ENCODE data around the gene HYAL3.
A peak's percentile ranks its signal among the peaks of the same experiment; 100 is the strongest.

The HYAL3 gene

GRCh38 chr3:50320853-50321335 lies 21.7 kb upstream of the HYAL3 start:
- Histone ChIP-seq H3K27me3 (ENCODE audit: insufficient read depth, poor library complexity, severe bottlenecking) (no peaks in the 10 kb centered on the region), H3K4me3 (ENCODE audit: severe bottlenecking) (peak overlapping the region; percentile 83), H3K9me3 (ENCODE audit: severe bottlenecking) (no peaks in the 10 kb centered on the region), H3K36me3 (ENCODE audit: low read depth) (peaks cover 39% of the 10 kb centered on the region), H3K27ac (ENCODE audit: poor library complexity, severe bottlenecking) (peak overlapping the region; percentile 59), H3K4me1 (ENCODE audit: insufficient read depth, poor library complexity, severe bottlenecking) (peaks cover 18% of the 10 kb centered on the region)
- DNase-seq (ENCODE audit: low spot score) (peak; percentile 67), ATAC-seq (ENCODE audit: low read depth) (peak; percentile 17; the same call in 2 of the 3 replicates)
- TF ChIP-seq CTCF (IDR thresholded peaks at IDR 0.05; ENCODE audit: poor library complexity, severe bottlenecking): no peak

GRCh38 chr3:50319894-50320625 lies 20.9 kb upstream of the HYAL3 start:
- Histone ChIP-seq H3K27me3 (ENCODE audit: insufficient read depth, poor library complexity, severe bottlenecking) (no peaks in the 10 kb centered on the region), H3K9me3 (ENCODE audit: severe bottlenecking) (no peaks in the 10 kb centered on the region), H3K4me1 (ENCODE audit: insufficient read depth, poor library complexity, severe bottlenecking) (peaks cover 19% of the 10 kb centered on the region), H3K27ac (ENCODE audit: poor library complexity, severe bottlenecking) (peak overlapping the region; percentile 59), H3K36me3 (ENCODE audit: low read depth) (peaks cover 43% of the 10 kb centered on the region), H3K4me3 (ENCODE audit: severe bottlenecking) (peak overlapping the region; percentile 83)
- peak; percentile 60 for DNase-seq (ENCODE audit: low spot score)
- no peak for ATAC-seq (ENCODE audit: low read depth)
- peak; percentile 8 for TF ChIP-seq CTCF (IDR thresholded peaks at IDR 0.05; ENCODE audit: poor library complexity, severe bottlenecking)

- Histone ChIP-seq H3K27ac (ENCODE audit: poor library complexity, severe bottlenecking) (peak overlapping the region; percentile 59), H3K4me1 (ENCODE audit: insufficient read depth, poor library complexity, severe bottlenecking) (peaks cover 19% of the 10 kb centered on the region), H3K27me3 (ENCODE audit: insufficient read depth, poor library complexity, severe bottlenecking) (no peaks in the 10 kb centered on the region), H3K9me3 (ENCODE audit: severe bottlenecking) (no peaks in the 10 kb centered on the region), H3K4me3 (ENCODE audit: severe bottlenecking) (no peak overlapping the region), H3K36me3 (ENCODE audit: low read depth) (peaks cover 36% of the 10 kb centered on the region)
- ATAC-seq (ENCODE audit: low read depth): no peak
- peak; percentile 38 for DNase-seq (ENCODE audit: low spot score)
- TF ChIP-seq CTCF (IDR thresholded peaks at IDR 0.05; ENCODE audit: poor library complexity, severe bottlenecking): no peak
Observed at GRCh38 chr3:50319181-50319893, 20.1 kb upstream of the HYAL3 start.

GRCh38 chr3:50318615-50319014 lies 19.4 kb upstream of the HYAL3 start:
- no peak overlapping the region for H3K4me3 ChIP-seq (ENCODE audit: severe bottlenecking)
- DNase-seq (ENCODE audit: low spot score) (peak; percentile 46), ATAC-seq (ENCODE audit: low read depth) (no peak)
- peak overlapping the region; percentile 87 for H3K27ac ChIP-seq (ENCODE audit: poor library complexity, severe bottlenecking)
- H3K4me1 ChIP-seq (ENCODE audit: insufficient read depth, poor library complexity, severe bottlenecking): peaks cover 19% of the 10 kb centered on the region
- no peak for TF ChIP-seq CTCF (IDR thresholded peaks at IDR 0.05; ENCODE audit: poor library complexity, severe bottlenecking)
- H3K36me3 ChIP-seq (ENCODE audit: low read depth): peaks cover 36% of the 10 kb centered on the region
- H3K27me3 ChIP-seq (ENCODE audit: insufficient read depth, poor library complexity, severe bottlenecking): no peaks in the 10 kb centered on the region
- no peaks in the 10 kb centered on the region for H3K9me3 ChIP-seq (ENCODE audit: severe bottlenecking)
